TTC549 (cell line): ENCODE data around the gene GNB1L.
"Not testable (repeated sequence)": the region's sequence is repeated elsewhere in the genome, so short reads cannot be mapped to it uniquely, and the experiment has no call there.

Source experiments
- FAIRE-seq: peaks from 2 replicates; lab custom pipeline; 2012; peaks lifted over from hg19 to GRCh38; lab: Jason Lieb, UNC

The GNB1L gene

GRCh38 chr22:19843857-19844376 is 10.8 kb downstream of the GNB1L start:
- FAIRE-seq: no peak

GRCh38 chr22:19843107-19843856 is 11.4 kb downstream of the GNB1L start:
- no peak for FAIRE-seq

GRCh38 chr22:19842393-19843106 is 12.1 kb downstream of the GNB1L start:
- FAIRE-seq: no peak

GRCh38 chr22:19841641-19842392 is 12.9 kb downstream of the GNB1L start:
- FAIRE-seq: no peak

- FAIRE-seq: no peak
These were observed 13.6 kb downstream of the GNB1L start for GRCh38 chr22:19840955-19841640.

GRCh38 chr22:19840059-19840458 is 14.6 kb downstream of the GNB1L start:
- FAIRE-seq: no peak

- FAIRE-seq: no peak
These were observed 16.8 kb downstream of the GNB1L start for GRCh38 chr22:19837915-19838314.

- no peak for FAIRE-seq
These were observed 18.2 kb downstream of the GNB1L start for GRCh38 chr22:19836512-19836911.

GRCh38 chr22:19834599-19834998 is 20.1 kb downstream of the GNB1L start:
- FAIRE-seq: no peak

GRCh38 chr22:19833327-19833726 is 21.3 kb downstream of the GNB1L start:
- FAIRE-seq: not testable (repeated sequence)

- no peak for FAIRE-seq
These were observed 22.1 kb downstream of the GNB1L start for GRCh38 chr22:19832476-19833108.

- FAIRE-seq: not testable (repeated sequence)
These were observed 22.7 kb downstream of the GNB1L start for GRCh38 chr22:19831979-19832378.

- FAIRE-seq: no peak
These were observed 23.7 kb downstream of the GNB1L start for GRCh38 chr22:19831016-19831415.

GRCh38 chr22:19828035-19828401 is 26.7 kb downstream of the GNB1L start:
- no peak for FAIRE-seq

- no peak for FAIRE-seq
These were observed 27.2 kb downstream of the GNB1L start for GRCh38 chr22:19827341-19828034.

GRCh38 chr22:19826619-19826950 is 28.1 kb downstream of the GNB1L start:
- no peak for FAIRE-seq

- FAIRE-seq: no peak
These were observed 28.6 kb downstream of the GNB1L start for GRCh38 chr22:19825904-19826618.

GRCh38 chr22:19824926-19825339 is 29.7 kb downstream of the GNB1L start:
- no peak for FAIRE-seq

- FAIRE-seq: no peak
These were observed 30.3 kb downstream of the GNB1L start for GRCh38 chr22:19824212-19824925.

- no peak for FAIRE-seq
These were observed 30.8 kb downstream of the GNB1L start for GRCh38 chr22:19823902-19824211.
